Measurements from ENCODE around the gene PRR30.
A peak's percentile ranks its signal among the peaks of the same experiment; 100 is the strongest.

The PRR30 gene

DNA sequence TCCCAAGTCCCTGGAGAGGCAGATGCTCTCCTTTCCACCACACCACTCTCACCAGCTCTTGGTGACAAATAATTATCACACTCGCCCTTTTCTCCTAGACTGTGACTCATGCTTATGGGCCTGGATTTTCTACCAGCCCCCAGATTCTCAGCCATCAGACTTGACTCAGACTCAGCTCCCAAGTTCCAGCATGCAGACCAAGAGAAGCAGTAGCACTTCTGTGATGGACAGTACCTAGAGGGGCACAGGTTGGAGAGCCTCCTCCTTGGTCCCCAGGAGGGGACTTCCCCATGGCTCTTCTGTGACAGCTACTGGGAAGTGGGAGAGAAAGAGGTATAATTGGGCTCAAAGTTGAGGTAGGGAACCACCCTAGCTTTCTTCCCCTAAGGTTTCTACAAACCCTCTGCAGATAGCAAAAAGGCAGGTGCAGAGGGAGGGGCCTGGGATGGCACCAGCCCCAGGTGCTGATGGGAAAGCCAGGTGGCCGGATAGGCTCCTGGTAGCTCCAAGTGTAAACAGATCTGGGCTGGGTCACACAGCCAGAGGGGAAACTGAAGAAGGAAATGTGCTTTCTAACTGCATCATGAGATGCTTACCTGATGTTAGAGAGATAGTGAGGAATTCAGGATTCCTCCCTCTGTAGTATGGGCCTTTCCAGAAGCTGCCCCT, 13.7 kb upstream of the PRR30 start:
- no peak for DNase-seq

GRCh38 chr2:27152102-27152795, 13.0 kb upstream of the PRR30 start:
- no peak for DNase-seq

- no peak for DNase-seq
Observed at GRCh38 chr2:27150639-27151230, 11.5 kb upstream of the PRR30 start.

GRCh38 chr2:27149570-27150405, 10.6 kb upstream of the PRR30 start:
- DNase-seq: no peak

DNA sequence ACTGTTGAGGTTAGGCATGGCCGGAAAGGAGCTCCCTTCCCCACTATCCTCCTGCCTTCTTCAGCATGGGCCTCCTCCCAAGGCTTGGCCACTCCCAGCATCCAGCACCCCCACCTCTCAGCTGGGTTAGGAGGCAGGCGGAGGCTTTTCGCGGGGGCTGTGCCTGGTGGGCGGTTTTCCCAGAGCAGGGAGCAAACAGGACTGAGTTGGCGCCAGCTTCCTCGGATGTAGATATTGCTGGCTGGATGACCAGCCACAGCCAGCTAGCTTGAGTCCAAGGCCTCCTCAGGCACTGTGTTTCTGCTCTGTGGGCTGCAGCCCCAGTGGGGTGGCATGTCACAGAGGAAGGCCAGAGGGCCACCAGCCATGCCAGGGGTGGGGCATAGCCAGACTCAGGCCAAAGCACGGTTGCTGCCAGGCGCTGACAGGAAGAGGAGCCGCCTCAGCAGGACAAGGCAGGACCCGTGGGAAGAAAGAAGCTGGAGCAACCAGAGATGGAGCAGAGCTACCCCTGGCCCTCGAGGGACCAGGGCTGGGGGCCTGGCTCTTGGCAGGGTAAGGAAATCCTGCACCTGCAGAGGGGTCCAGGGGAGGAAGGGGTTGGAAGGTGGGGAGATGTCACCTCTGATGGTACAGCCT, 9.7 kb upstream of the PRR30 start, which contains the start of gene TCF23:
Gene TCF23 (plus strand): TSS at position 204 of the 639 bp plus-strand sequence. CDS start 130 bp downstream, at position 334.
- no peak for DNase-seq

GRCh38 chr2:27147935-27148334, 8.7 kb upstream of the PRR30 start:
- DNase-seq: no peak

DNA sequence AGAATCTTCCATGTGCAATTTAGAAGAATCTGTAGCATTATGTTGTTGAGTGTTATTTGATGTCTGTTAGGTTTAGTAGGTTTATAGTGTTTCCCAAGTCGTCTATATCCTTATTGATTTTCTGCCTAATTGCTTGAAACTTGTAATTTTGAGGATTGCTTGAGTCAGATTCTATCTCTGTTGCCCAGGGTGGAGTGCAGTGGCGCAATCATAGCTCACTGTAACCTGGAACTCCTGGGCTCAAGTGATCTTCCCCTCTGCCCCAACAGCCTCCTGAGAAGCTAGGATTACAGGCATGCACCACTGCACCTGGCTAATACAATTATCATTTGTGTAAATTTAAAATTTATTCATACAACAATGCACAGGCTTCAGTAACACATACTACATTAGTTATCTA, 6.5 kb upstream of the PRR30 start:
- DNase-seq: no peak

DNA sequence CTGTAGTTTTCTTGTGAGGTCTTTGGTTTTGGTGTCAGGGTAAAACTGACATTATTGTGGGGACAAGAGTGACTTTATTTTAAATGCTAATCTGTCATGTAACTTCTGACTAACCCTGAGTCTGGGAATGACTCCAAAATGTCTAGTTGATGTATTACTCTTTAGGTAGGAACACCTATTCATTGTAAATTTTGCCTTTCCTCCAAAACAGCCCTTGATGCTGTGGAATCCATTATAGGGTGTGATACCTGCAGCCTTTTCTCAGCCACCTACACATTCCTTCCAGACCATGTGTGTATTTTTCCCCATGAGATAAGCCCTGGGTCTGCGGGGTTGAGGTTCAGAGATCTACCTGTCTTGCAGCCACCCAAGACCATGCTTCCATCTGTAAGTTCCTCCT, 4.1 kb upstream of the PRR30 start:
- DNase-seq: no peak

DNA sequence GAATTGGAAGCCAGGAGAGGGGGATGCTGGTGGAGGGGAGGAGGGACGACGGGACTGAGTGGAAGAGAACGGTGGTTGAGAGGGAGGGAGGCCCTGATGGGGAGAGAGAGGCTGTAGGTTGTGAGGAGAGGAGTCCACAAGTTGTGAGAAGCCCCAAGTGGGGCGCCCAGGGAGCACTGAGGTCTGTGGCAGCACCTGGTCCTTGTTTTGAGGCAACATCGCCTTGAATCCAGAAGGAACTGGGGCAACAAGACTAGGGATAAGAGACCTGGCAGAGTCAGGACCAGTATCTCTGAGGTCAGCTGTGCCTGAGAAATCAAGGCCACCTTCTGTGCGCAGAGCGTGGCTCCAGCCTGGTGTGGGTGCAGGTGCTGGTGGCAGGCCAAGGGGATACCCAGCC, 1.1 kb downstream of the PRR30 start:
- no peak for DNase-seq

- no peak for DNase-seq
Observed at GRCh38 chr2:27137322-27137935, 1.8 kb downstream of the PRR30 start.

- no peak for DNase-seq
Observed at GRCh38 chr2:27136751-27137150, 2.5 kb downstream of the PRR30 start.

- no peak for DNase-seq
Observed at GRCh38 chr2:27135478-27135955, 3.7 kb downstream of the PRR30 start.

DNA sequence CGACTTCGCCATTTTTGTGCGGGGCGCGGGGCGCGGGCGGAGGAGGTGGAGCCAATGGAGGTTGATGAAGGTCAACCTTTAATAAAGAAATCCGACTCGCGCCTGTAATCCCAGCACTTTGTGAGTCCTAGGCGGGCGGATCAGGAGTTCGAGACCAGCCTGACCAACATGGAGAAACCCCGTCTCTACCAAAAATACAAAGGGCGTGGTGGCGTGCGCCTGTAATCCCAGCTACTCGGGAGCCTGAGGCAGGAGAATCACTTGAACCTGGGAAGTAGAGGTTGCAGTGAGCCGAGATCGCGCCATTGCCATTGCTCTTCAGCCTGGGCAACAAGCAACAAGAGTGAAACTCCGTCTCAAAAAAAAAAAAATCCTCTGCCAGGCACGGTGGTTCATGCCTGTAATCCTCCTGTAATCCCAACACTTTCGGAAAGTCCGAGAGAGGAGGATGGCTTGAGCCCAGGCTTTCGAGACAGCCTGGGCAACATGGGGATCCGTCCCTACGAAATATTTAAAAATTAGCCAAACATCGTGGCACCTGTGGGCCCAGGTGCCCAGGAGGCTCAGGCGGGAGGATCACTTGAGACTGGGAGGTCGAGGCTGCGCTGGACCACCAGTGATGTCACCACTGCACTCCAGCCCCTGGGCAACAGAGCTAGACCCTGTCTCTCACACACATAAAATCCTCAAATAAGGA, 4.3 kb downstream of the PRR30 start:
- DNase-seq: no peak

GRCh38 chr2:27133905-27134780, 5.1 kb downstream of the PRR30 start, which contains the start of gene PREB:
TSS of gene PREB (minus strand) at chr2:27134636. CDS start at chr2:27134421, 215 bp downstream.
- peak; percentile 99 for DNase-seq

DNA sequence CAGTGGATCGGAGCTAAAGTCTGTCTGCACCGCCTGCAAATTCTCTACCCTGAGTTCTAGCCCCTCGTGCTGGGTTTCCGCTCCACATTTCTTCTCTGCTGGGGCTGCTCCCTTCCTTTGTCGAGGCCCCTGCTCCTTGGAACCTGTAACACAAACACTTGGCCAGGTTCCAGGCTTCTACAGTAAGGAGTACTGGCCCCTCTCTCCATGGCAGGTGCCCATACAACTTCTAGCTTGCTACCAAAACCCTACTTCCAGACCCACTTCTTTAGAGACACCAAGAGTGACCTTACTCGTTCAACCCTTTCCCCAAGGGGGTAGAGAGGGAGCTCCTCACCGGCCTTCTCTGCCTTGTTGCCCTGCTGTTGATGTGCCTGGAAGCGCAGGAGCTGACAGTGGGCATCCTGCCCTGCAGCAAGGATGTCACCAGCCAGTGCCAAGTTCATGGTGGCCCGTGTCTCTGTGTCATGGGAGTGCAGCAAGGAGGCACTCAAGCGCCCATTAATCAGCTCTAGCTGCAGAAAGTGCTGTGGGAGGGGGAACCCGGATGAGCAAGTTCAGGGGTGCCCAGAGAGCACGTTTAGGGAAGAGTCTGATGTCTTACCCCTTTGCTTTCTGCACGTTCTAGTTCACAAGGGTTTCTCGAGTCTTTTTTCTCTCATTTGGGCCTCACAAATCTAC, 5.9 kb downstream of the PRR30 start:
- DNase-seq: no peak

DNA sequence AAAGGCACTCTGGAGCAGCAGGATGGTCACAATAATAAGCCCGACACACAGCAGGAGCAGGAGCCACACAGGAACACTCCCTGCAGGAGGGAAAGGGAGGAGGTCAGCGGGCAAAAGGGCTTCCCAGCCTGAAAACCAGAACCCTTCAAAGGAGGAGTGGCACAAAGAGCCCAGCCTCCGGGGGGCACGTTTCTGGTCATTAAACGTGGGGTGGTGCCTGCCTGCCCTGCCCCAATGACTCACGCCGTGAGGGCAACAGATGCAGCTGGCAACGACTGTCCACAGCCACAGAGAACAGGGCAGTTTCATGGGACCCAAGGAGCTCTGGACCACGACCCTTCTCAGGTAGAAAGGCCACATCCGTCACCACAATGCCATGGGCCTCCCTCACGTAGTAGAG, 7.8 kb downstream of the PRR30 start:
- DNase-seq: no peak

DNA sequence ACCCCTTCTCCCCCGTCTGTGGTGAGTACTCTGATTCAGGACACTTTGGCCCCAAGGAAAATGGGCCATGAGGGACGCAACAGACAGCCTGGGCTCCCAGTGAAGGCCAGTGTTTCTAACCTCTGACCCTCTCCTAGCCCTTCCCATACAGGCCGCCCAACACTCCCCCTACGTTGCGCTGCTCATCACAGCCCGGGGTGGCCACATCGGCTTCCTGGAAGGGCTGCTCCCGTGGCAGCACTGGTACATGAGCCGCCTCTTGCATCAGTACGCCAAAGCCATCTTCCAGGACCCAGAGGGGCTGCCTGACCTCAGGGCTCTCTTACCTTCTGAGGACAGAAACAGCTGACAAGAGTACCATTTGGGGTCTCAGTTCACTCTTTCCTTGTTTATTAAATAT, 8.8 kb downstream of the PRR30 start:
- no peak for DNase-seq

DNA sequence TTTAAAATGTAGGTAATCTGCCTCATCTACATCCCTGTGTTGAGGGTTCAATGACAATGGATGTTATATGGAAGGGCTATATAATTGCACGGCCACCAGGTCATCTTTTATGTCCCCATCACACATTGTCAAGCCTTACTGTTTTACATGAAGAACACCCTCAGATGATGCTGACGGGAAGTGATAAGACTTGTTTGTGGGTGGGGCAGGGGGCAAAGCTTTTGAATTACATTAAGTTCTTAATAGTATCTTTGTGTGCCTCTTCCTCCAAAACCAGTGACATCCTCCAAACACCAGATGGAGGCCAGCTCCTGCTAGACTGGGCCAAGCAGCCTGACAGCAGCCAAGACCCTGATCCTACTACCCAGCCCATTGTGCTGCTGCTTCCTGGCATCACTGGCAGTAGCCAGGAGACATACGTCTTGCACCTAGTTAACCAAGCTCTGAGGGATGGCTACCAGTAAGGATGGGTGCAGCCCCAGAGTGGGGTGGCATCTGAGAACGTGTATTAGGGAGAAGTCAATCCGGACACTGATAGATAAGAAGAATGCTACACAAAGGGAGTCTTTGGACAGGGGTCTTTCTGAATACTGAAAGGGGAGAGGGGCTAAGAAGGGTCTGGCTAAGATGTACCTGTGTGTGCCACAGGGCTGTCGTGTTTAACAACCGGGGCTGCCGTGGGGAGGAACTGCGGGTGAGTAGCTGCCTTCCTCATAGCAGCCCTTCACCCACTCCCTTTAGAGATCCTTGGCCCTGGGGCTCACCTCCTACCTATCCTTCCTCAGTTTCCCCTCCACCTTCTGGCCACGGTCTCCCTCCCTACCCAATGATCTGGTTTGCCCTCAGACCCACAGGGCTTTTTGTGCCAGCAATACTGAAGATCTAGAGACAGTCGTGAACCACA, 10.3 kb downstream of the PRR30 start:
- no peak for DNase-seq
